Ramos (cell line): ENCODE data around the gene SAA2.
"Not testable (repeated sequence)": the region's sequence is repeated elsewhere in the genome, so short reads cannot be mapped to it uniquely, and the experiment has no call there.

Experiments
- in situ Hi-C: fragments of 300-500 bp; cut with MboI; formaldehyde crosslinking; loops from one replicate; pipeline ENCODE4 v1.14.3; 2022; ENCODE audit warnings: low sequenced_read_pairs; ENCODE audit not compliant: unreplicated experiment

The SAA2 gene

DNA sequence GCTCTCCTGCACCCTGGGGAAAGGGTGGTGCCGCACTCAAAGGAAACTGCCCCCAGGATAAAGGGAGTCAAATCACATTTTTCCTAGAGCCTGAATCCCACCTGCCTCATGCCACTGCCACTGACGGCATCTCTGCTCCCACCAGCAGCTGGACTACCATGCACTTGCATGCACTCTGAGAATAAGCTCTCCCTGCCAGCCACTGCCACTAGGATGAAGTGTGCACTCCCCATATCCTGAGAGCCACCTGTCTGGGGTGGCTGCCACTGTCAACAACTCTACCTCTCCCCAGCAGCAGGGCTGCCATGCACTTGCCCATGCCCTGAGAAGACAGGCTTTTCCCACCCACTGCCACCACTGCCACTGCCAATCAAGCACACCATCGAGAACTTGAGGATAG is 44.2 kb downstream of the SAA2 start:
- in situ Hi-C loops: no loop called here

DNA sequence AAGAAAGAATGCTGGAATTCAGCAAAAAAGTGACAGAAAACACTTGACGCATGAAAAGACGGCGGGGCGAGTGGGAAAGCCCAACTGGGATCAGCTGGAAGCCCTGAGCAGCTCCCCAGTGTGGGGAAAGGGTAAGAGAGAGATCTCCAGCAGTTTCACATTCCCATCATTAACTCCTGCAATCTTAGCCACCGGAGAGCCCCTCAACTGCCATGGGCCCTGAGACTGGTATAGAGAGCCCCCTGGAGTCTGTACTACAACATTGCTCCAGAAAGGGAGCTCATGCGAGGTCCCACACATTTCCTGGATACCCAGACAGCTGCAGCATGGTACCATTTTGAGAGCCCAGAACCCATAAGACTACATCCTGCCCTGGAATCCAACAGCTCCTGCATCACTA is 44.7 kb downstream of the SAA2 start:
- in situ Hi-C loops: no loop called here

DNA sequence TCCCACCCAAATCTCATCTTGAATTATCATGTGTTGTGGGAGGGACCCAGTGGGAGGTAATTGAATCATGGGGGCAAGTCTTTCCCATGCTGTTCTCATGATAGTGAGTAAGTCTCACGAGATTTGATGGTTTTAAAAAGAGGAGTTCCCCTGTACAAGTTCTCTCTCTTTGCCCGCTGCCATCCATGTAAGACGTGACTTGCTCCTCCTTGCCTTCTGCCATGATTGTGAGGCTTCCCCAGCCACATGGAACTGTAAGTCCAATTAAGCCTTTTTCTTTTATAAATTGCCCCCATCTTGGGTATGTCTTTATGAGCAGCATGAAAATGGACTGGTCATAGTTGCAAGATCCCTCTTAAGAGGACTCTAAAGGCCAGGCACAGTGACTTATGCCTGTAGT is 50.7 kb downstream of the SAA2 start:
- in situ Hi-C loops: not testable (repeated sequence)

DNA sequence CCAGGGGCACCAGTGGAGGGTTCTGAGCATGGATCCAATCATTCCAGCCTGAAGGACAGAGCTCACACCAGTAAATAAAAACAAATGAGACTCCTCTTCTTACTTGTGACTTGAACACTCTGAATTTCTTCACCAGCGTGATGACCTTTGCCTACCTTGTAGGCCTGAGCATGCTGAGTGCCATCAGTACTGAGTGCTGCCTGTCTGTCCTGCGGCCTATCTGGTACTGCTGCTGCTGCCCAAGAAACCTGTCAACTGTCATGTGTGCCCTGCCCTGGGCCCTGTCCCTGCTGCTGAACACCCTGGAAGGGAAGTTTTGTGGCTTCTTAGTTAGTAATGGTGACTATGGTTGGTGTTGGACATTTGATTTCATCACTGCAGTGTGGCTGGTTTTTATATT is 51.9 kb downstream of the SAA2 start:
- in situ Hi-C loops: no loop called here
